SK-N-SH (cell line): Measurements from ENCODE around the gene GAS7. TPM values are rescaled to one million over a fixed set of nuclear protein-coding genes. Genes with fewer than 3 reads are reported as not detected.

Experiments
- CTCF ChIA-PET: fragments of 300-600, 350-600 bp; formaldehyde crosslinking; extraction: SDS; loops from one replicate; lab custom pipeline; 2021; lab: Yijun Ruan, JAX
- POLR2A ChIA-PET: fragments of 350-600 bp; sonication (Branson Sonifier 250); formaldehyde crosslinking; extraction: SDS; loops from one replicate; lab custom pipeline; 2020; ENCODE audit warnings: antibody characterized with exemption, inconsistent platforms; lab: Yijun Ruan, JAX
- DNase-seq: peaks from one replicate; pipeline ENCODE4 v3.0.0; 2012
- H2AFZ ChIP-seq: fragments of 200-600 bp; sonication (generic); 2 replicates; pipeline ENCODE4 v1.8.1; 2016; ENCODE audit warnings: antibody characterized with exemption, mild to moderate bottlenecking, low read depth
- H3F3A ChIP-seq: fragments of 200-600 bp; sonication (generic); replicated peaks from 2 replicates; pipeline ENCODE3; 2016; ENCODE audit warnings: antibody characterized with exemption, mild to moderate bottlenecking; ENCODE audit not compliant: insufficient read depth
- H3K27ac ChIP-seq, 2 experiments: fragments of 200-500 bp in 1 of 2; fragments of 200-600 bp in 1 of 2; sonication (Bioruptor generic) in 1 of 2; sonication (generic), shearing (Covaris generic) in 1 of 2; 2 replicates each; pipeline versions ENCODE4 v1.5.1 to v1.6.1; 2014 to 2016; ENCODE audit warnings: low read depth in 2 of 2, inconsistent platforms in 1 of 2, low read length in 1 of 2, mild to moderate bottlenecking in 1 of 2, mixed read lengths in 1 of 2
- H3K27me3 ChIP-seq: fragments of 200-600 bp; sonication (generic), shearing (Covaris generic); 2 replicates; pipeline ENCODE4 v1.6.1; 2016; ENCODE audit warnings: mixed run types; ENCODE audit not compliant: insufficient read depth
- H3K36me3 ChIP-seq, 2 experiments: fragments of 200-500 bp in 1 of 2; fragments of 200-600 bp in 1 of 2; sonication (Bioruptor generic) in 1 of 2; sonication (generic) in 1 of 2; replicated peaks in 1 of 2; 2 replicates each; pipeline versions ENCODE3 to v1.5.1; 2014 to 2016; ENCODE audit warnings: low read length in 1 of 2, mild to moderate bottlenecking in 1 of 2; ENCODE audit not compliant: insufficient read depth in 2 of 2, control insufficient read depth in 1 of 2
- H3K4me1 ChIP-seq, 2 experiments: fragments of 200-500 bp in 1 of 2; fragments of 200-600 bp in 1 of 2; sonication (Bioruptor generic) in 1 of 2; sonication (generic), shearing (Covaris generic) in 1 of 2; 2 replicates each; pipeline versions ENCODE4 v1.5.1 to v1.6.1; 2014 to 2016; ENCODE audit warnings: low read depth in 1 of 2, low read length in 1 of 2, mixed run types in 1 of 2; ENCODE audit not compliant: insufficient read depth in 2 of 2, control insufficient read depth in 1 of 2
- H3K4me2 ChIP-seq: fragments of 200-600 bp; sonication (generic), shearing (Covaris generic); 2 replicates; pipeline ENCODE4 v1.6.1; 2017; ENCODE audit warnings: mixed run types
- H3K4me3 ChIP-seq, 2 experiments: fragments of 200-500 bp in 1 of 2; fragments of 200-600 bp in 1 of 2; sonication (Bioruptor generic) in 1 of 2; sonication (generic), shearing (Covaris generic) in 1 of 2; 2 replicates each; pipeline versions ENCODE4 v1.5.1 to v1.8.1; 2014 to 2016; ENCODE audit warnings: low read depth in 2 of 2, inconsistent platforms in 1 of 2, low read length in 1 of 2, mild to moderate bottlenecking in 1 of 2, mixed read lengths in 1 of 2, moderate library complexity in 1 of 2
- H3K79me2 ChIP-seq: fragments of 200-600 bp; sonication (generic); 2 replicates; pipeline ENCODE4 v1.8.1; 2017; ENCODE audit warnings: mild to moderate bottlenecking; ENCODE audit not compliant: insufficient read depth
- H3K9ac ChIP-seq: fragments of 200-600 bp; sonication (generic); 2 replicates; pipeline ENCODE4 v1.6.1; 2017; ENCODE audit warnings: mixed run types
- H3K9me2 ChIP-seq: fragments of 200-600 bp; sonication (generic); 2 replicates; pipeline ENCODE4 v1.6.1; 2017; ENCODE audit warnings: mixed run types
- H3K9me3 ChIP-seq: fragments of 200-600 bp; sonication (generic); 2 replicates; pipeline ENCODE4 v1.6.1; 2017; ENCODE audit warnings: mixed run types, mild to moderate bottlenecking, moderate library complexity
- H4K20me1 ChIP-seq: fragments of 200-600 bp; sonication (generic); 2 replicates; pipeline ENCODE4 v1.6.1; 2017; ENCODE audit warnings: mild to moderate bottlenecking, mixed run types; ENCODE audit not compliant: insufficient read depth
- ELF1 ChIP-seq: IDR thresholded peaks from 2 replicates; pipeline ENCODE4 v1.4.0; 2012
- EP300 ChIP-seq, 2 experiments: IDR thresholded peaks; 2 replicates each; pipeline versions ENCODE4 v1.4.0 to v1.6.1; 2012; ENCODE audit warnings: borderline replicate concordance in 1 of 2, low read depth in 1 of 2, low read length in 1 of 2
- MEF2A ChIP-seq: IDR thresholded peaks from 2 replicates; pipeline ENCODE4 v1.4.0; 2012; ENCODE audit warnings: low read depth, borderline replicate concordance
- MXI1 ChIP-seq: IDR thresholded peaks from 2 replicates; pipeline ENCODE4 v1.6.1; 2012; ENCODE audit warnings: mild to moderate bottlenecking, low read depth, low read length, improper control_type of control experiment
- RCOR1 ChIP-seq: fragments of 150-350 bp; IDR thresholded peaks from 2 replicates; pipeline ENCODE4 v1.6.1; 2017; ENCODE audit warnings: antibody characterized with exemption, low read length
- TCF12 ChIP-seq: IDR thresholded peaks from 2 replicates; pipeline ENCODE4 v1.4.0; 2012
- TEAD4 ChIP-seq: IDR thresholded peaks from 2 replicates; pipeline ENCODE4 v1.4.0; 2012; ENCODE audit warnings: mild to moderate bottlenecking, borderline replicate concordance; ENCODE audit not compliant: insufficient read depth
- WGBS: methylation state at CpG from one replicate; pipeline ENCODE4 v1.1.6; 2017; ENCODE audit warnings: low lambda C conversion rate; 5-methylcytosine and 5-hydroxymethylcytosine counted together
- polyA plus RNA-seq, 3 experiments: library from polyadenylated mRNA; depleted of rRNA; stranded (reverse); fragments of >200 nt; gene quantifications; 2 replicates each; pipeline ENCODE4 v1.2.3, GENCODE V29; 2012
- TF ChIP-seq, protein P1 (sequence below): IDR thresholded peaks from 2 replicates; pipeline ENCODE4 v1.4.0; 2012; ENCODE audit warnings: low read depth, borderline replicate concordance
- TF ChIP-seq, protein P2 (sequence below): fragments of 150-350 bp; IDR thresholded peaks from 2 replicates; pipeline ENCODE4 v1.6.1; 2017; ENCODE audit warnings: antibody characterized with exemption, low read length, low read depth, borderline replicate concordance
- TF ChIP-seq, protein P3 (sequence below): fragments of 200-600 bp; sonication (generic); IDR thresholded peaks from 2 replicates; pipeline ENCODE4 v1.6.1; 2017; ENCODE audit warnings: antibody characterized with exemption, mild to moderate bottlenecking, moderate library complexity
- TF ChIP-seq, protein P4 (sequence below): IDR thresholded peaks from 2 replicates; pipeline ENCODE4; 2012
- TF ChIP-seq, protein P5 (sequence below): IDR thresholded peaks from 2 replicates; pipeline ENCODE4 v1.6.1; 2012; ENCODE audit warnings: mild to moderate bottlenecking, low read depth, low read length, moderate library complexity
- TF ChIP-seq, protein P6 (sequence below): IDR thresholded peaks from 2 replicates; pipeline ENCODE4 v1.4.0; 2012; ENCODE audit warnings: low read depth, borderline replicate concordance

GAS7 gene
- polyA plus RNA-seq, 1 of the 3 experiments (the other 2 are of a cell fraction), result 0.12 TPM

DNA sequence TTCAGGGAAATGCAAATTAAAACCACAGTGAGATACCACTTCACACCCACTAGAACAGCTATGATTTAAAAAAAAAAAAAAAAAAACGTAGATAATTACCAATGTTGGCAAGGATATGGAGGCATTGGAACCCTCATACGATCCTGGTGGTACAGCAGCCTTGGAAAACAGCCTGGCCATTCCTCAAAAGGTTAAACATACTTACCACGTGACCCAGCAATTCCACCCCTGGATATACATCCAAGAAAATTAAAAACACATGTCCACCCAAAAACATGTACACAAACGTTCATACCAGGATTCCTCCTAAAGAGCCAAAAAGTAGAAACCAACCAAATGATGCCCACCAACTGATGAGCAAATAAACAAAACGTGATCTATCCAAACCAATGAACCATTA is 68.1 kb downstream of the GAS7 start:
- no peaks in the 10 kb centered on the region for H3K9me3 ChIP-seq
- ChIA-PET CTCF (no interaction called here), POLR2A (no interaction called here)
- no peaks in the 10 kb centered on the region for H3K27me3 ChIP-seq
- no peak overlapping the region for H3K4me3 ChIP-seq
- H4K20me1 ChIP-seq, result no peaks in the 10 kb centered on the region
- no peak overlapping the region for H3K9ac ChIP-seq
- no peaks in the 10 kb centered on the region for H3K9me2 ChIP-seq
- H3F3A ChIP-seq, result no peaks in the 10 kb centered on the region
- no peaks in the 10 kb centered on the region for H3K79me2 ChIP-seq
- no peaks in the 10 kb centered on the region for H3K36me3 ChIP-seq
- no peak for DNase-seq
- no peak overlapping the region for H2AFZ ChIP-seq
- H3K4me1 ChIP-seq, result peaks cover 0 to 18% of the 10 kb centered on the region in 2 experiments; a peak in 1 of 4 replicates
- no peak for TF ChIP-seq EP300 (IDR thresholded peaks at IDR 0.05; ENCODE audit: borderline replicate concordance in 1 of 2, low read depth in 1 of 2, low read length in 1 of 2)
- no peak for TF ChIP-seq TCF12
- TF ChIP-seq MEF2A, result no peak
- TF ChIP-seq, protein P1, sequence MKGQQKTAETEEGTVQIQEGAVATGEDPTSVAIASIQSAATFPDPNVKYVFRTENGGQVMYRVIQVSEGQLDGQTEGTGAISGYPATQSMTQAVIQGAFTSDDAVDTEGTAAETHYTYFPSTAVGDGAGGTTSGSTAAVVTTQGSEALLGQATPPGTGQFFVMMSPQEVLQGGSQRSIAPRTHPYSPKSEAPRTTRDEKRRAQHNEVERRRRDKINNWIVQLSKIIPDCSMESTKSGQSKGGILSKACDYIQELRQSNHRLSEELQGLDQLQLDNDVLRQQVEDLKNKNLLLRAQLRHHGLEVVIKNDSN, result no peak
- TF ChIP-seq, protein P2, sequence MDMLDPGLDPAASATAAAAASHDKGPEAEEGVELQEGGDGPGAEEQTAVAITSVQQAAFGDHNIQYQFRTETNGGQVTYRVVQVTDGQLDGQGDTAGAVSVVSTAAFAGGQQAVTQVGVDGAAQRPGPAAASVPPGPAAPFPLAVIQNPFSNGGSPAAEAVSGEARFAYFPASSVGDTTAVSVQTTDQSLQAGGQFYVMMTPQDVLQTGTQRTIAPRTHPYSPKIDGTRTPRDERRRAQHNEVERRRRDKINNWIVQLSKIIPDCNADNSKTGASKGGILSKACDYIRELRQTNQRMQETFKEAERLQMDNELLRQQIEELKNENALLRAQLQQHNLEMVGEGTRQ, result no peak
- TF ChIP-seq, protein P3, sequence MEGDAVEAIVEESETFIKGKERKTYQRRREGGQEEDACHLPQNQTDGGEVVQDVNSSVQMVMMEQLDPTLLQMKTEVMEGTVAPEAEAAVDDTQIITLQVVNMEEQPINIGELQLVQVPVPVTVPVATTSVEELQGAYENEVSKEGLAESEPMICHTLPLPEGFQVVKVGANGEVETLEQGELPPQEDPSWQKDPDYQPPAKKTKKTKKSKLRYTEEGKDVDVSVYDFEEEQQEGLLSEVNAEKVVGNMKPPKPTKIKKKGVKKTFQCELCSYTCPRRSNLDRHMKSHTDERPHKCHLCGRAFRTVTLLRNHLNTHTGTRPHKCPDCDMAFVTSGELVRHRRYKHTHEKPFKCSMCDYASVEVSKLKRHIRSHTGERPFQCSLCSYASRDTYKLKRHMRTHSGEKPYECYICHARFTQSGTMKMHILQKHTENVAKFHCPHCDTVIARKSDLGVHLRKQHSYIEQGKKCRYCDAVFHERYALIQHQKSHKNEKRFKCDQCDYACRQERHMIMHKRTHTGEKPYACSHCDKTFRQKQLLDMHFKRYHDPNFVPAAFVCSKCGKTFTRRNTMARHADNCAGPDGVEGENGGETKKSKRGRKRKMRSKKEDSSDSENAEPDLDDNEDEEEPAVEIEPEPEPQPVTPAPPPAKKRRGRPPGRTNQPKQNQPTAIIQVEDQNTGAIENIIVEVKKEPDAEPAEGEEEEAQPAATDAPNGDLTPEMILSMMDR, result no peak
- H3K4me2 ChIP-seq, result no peak overlapping the region
- H3K27ac ChIP-seq, result no peak overlapping the region
- 12% methylated on average over 5 of the region's 5 CpGs for WGBS

DNA sequence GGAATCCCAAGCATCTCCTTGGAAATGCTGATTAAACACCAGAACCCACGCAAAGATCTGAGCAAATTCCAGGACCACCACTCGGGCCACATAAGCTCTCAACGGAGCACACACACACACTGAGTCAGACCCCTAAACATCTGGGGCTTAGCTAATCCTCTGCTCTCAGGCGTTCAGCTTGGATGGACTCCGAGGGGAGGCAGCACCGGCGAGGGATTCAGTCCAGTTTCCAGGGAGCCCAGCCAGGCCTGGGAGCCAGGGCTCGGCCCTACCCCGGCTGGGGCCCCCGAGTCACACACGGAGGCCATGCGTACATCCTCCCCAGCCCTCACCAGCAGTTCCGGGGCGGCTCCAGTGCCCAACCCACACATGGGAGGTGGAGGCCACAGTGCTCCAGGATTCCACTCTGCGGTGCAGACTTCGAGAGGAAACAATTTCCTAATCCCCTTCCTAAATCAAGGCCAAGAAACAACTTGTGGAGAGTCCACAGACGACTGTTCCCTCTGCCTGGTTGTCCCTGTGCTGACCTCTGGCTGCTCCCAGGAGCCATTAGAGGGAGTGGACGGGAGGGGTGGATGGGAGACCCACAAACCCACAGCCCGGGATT is 70.5 kb downstream of the GAS7 start:
- POLR2A ChIA-PET, result no interaction called here
- Histone ChIP-seq H3K9me3 (no peaks in the 10 kb centered on the region), H3K9me2 (no peaks in the 10 kb centered on the region), H3K4me3 (no peak overlapping the region), H3K27me3 (no peaks in the 10 kb centered on the region), H3K4me1 (peaks cover 0 to 18% of the 10 kb centered on the region in 2 experiments; a peak in 1 of 4 replicates), H2AFZ (no peak overlapping the region), H3K4me2 (no peak overlapping the region), H3K79me2 (no peaks in the 10 kb centered on the region), H3K36me3 (no peaks in the 10 kb centered on the region), H4K20me1 (no peaks in the 10 kb centered on the region), H3K9ac (no peak overlapping the region), H3F3A (no peaks in the 10 kb centered on the region), H3K27ac (no peak overlapping the region)
- CTCF ChIA-PET, result no interaction called here
- WGBS, result 37% methylated on average over 6 of the region's 19 CpGs
- DNase-seq, result no peak
- TF ChIP-seq, protein P3, result no peak
- no peak for TF ChIP-seq RCOR1
- TF ChIP-seq MXI1, result no peak
- no peak for TF ChIP-seq ELF1
- TF ChIP-seq, protein P4, sequence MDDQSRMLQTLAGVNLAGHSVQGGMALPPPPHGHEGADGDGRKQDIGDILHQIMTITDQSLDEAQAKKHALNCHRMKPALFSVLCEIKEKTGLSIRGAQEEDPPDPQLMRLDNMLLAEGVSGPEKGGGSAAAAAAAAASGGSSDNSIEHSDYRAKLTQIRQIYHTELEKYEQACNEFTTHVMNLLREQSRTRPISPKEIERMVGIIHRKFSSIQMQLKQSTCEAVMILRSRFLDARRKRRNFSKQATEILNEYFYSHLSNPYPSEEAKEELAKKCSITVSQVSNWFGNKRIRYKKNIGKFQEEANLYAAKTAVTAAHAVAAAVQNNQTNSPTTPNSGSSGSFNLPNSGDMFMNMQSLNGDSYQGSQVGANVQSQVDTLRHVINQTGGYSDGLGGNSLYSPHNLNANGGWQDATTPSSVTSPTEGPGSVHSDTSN, result no peak
- TF ChIP-seq TEAD4, result no peak
- TF ChIP-seq, protein P5, sequence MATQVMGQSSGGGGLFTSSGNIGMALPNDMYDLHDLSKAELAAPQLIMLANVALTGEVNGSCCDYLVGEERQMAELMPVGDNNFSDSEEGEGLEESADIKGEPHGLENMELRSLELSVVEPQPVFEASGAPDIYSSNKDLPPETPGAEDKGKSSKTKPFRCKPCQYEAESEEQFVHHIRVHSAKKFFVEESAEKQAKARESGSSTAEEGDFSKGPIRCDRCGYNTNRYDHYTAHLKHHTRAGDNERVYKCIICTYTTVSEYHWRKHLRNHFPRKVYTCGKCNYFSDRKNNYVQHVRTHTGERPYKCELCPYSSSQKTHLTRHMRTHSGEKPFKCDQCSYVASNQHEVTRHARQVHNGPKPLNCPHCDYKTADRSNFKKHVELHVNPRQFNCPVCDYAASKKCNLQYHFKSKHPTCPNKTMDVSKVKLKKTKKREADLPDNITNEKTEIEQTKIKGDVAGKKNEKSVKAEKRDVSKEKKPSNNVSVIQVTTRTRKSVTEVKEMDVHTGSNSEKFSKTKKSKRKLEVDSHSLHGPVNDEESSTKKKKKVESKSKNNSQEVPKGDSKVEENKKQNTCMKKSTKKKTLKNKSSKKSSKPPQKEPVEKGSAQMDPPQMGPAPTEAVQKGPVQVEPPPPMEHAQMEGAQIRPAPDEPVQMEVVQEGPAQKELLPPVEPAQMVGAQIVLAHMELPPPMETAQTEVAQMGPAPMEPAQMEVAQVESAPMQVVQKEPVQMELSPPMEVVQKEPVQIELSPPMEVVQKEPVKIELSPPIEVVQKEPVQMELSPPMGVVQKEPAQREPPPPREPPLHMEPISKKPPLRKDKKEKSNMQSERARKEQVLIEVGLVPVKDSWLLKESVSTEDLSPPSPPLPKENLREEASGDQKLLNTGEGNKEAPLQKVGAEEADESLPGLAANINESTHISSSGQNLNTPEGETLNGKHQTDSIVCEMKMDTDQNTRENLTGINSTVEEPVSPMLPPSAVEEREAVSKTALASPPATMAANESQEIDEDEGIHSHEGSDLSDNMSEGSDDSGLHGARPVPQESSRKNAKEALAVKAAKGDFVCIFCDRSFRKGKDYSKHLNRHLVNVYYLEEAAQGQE, result no peak
- TF ChIP-seq, protein P6, sequence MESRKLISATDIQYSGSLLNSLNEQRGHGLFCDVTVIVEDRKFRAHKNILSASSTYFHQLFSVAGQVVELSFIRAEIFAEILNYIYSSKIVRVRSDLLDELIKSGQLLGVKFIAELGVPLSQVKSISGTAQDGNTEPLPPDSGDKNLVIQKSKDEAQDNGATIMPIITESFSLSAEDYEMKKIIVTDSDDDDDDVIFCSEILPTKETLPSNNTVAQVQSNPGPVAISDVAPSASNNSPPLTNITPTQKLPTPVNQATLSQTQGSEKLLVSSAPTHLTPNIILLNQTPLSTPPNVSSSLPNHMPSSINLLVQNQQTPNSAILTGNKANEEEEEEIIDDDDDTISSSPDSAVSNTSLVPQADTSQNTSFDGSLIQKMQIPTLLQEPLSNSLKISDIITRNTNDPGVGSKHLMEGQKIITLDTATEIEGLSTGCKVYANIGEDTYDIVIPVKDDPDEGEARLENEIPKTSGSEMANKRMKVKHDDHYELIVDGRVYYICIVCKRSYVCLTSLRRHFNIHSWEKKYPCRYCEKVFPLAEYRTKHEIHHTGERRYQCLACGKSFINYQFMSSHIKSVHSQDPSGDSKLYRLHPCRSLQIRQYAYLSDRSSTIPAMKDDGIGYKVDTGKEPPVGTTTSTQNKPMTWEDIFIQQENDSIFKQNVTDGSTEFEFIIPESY, result no peak
